ENCODE results near the gene PPP1R9B. TPM values are rescaled to one million over a fixed set of nuclear protein-coding genes. Genes with fewer than 3 reads are reported as not detected.
A peak's percentile ranks its signal among the peaks of the same experiment; 100 is the strongest.

The PPP1R9B gene
- total and polyA plus RNA-seq, 5 donors from 2014 or later, result 0.41 to 85.4 (median 0.45) TPM

- H3K4me3 ChIP-seq (ENCODE audit: low read depth, low read length), result no peak overlapping the region
- Mint-ChIP-seq H3K9me3 (no peaks in the 10 kb centered on the region), H3K4me1 (peaks cover 0 to 21% (median 13%) of the 10 kb centered on the region in 4 donors), H3K4me3 (no peak overlapping the region), H3K27me3 (peaks cover 18% of the 10 kb centered on the region), H3K27ac (no peak overlapping the region), H3K36me3 (no peaks in the 10 kb centered on the region)
- ATAC-seq (ENCODE audit: low read depth in 2 of 2), result no peak
- no peaks in the 10 kb centered on the region for H3K9me3 ChIP-seq (ENCODE audit: control insufficient read depth in 2 of 2, low read length in 2 of 2)
- H3K36me3 ChIP-seq (ENCODE audit: control insufficient read depth, insufficient read depth, low read length), result no peaks in the 10 kb centered on the region
- no peak overlapping the region for H3K27ac ChIP-seq (ENCODE audit: insufficient read depth, low read length, poor library complexity, severe bottlenecking)
- no peaks in the 10 kb centered on the region for H3K27me3 ChIP-seq (ENCODE audit: control insufficient read depth, insufficient read depth, low read length)
- H3K4me1 ChIP-seq (ENCODE audit: control insufficient read depth, insufficient read depth, low read length, poor library complexity, severe bottlenecking), result no peaks in the 10 kb centered on the region
- no peak for DNase-seq
Measured at GRCh38 chr17:50181144-50181543, 30.7 kb upstream of the PPP1R9B start.

DNA sequence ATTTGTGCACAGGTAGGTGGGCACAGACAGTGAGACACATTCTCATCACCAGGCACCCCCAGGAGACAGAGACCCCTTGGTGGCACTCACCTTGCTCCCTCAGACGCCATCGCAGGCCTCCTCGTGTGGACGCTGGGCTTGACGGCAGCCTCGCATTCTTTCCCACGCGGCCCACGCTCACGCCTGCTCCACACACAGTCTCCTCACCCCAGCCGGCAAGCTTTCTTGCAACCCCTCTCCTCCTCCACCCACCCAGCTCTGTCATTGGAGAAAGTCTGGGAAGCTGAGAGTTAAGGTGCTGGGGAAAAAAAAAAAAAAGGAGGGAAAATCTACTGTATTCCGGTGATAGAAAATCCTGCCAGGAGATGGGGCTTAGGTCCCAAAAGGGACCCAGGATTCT is 30.1 kb upstream of the PPP1R9B start:
- no peak overlapping the region for H3K27ac Mint-ChIP-seq
- no peak overlapping the region for H3K4me3 Mint-ChIP-seq
- Histone ChIP-seq H3K27ac (ENCODE audit: insufficient read depth, low read length, poor library complexity, severe bottlenecking) (no peak overlapping the region), H3K27me3 (ENCODE audit: control insufficient read depth, insufficient read depth, low read length) (no peaks in the 10 kb centered on the region), H3K9me3 (ENCODE audit: control insufficient read depth in 2 of 2, low read length in 2 of 2) (no peaks in the 10 kb centered on the region), H3K36me3 (ENCODE audit: control insufficient read depth, insufficient read depth, low read length) (no peaks in the 10 kb centered on the region), H3K4me1 (ENCODE audit: control insufficient read depth, insufficient read depth, low read length, poor library complexity, severe bottlenecking) (no peaks in the 10 kb centered on the region), H3K4me3 (ENCODE audit: low read depth, low read length) (no peak overlapping the region)
- peaks cover 0 to 21% (median 13%) of the 10 kb centered on the region in 4 donors for H3K4me1 Mint-ChIP-seq
- H3K27me3 Mint-ChIP-seq, result peaks cover 18% of the 10 kb centered on the region
- no peaks in the 10 kb centered on the region for H3K9me3 Mint-ChIP-seq
- no peaks in the 10 kb centered on the region for H3K36me3 Mint-ChIP-seq
- ATAC-seq (ENCODE audit: low read depth in 2 of 2) (no peak), DNase-seq (no peak)

DNA sequence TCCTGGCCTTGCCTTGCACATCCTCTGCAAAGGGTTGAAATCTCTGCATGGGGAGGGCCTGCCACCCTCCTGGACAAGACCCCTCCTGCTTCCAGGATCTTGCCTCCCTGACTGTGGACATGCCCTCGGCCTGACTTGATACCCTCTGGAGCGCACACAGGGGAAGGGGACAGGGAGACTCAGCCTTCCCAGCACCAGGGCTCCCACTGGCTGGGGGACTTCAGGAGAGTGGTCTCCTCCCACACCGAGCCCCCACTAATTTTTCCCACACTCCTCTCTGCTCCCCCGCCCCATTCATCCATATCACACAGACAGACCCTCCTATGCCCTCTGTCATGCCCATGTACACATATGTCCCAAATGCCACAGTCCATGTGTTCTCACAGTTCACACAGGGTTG is 29.6 kb upstream of the PPP1R9B start:
- no peaks in the 10 kb centered on the region for H3K9me3 Mint-ChIP-seq
- H3K4me1 ChIP-seq (ENCODE audit: control insufficient read depth, insufficient read depth, low read length, poor library complexity, severe bottlenecking), result no peaks in the 10 kb centered on the region
- DNase-seq (no peak), ATAC-seq (ENCODE audit: low read depth in 2 of 2) (no peak)
- no peaks in the 10 kb centered on the region for H3K9me3 ChIP-seq (ENCODE audit: control insufficient read depth in 2 of 2, low read length in 2 of 2)
- no peak overlapping the region for H3K27ac ChIP-seq (ENCODE audit: insufficient read depth, low read length, poor library complexity, severe bottlenecking)
- no peak overlapping the region for H3K4me3 Mint-ChIP-seq
- peaks cover 18% of the 10 kb centered on the region for H3K27me3 Mint-ChIP-seq
- no peaks in the 10 kb centered on the region for H3K36me3 Mint-ChIP-seq
- H3K27me3 ChIP-seq (ENCODE audit: control insufficient read depth, insufficient read depth, low read length), result no peaks in the 10 kb centered on the region
- no peak overlapping the region for H3K4me3 ChIP-seq (ENCODE audit: low read depth, low read length)
- peaks cover 0 to 21% (median 13%) of the 10 kb centered on the region in 4 donors for H3K4me1 Mint-ChIP-seq
- H3K36me3 ChIP-seq (ENCODE audit: control insufficient read depth, insufficient read depth, low read length), result no peaks in the 10 kb centered on the region
- no peak overlapping the region for H3K27ac Mint-ChIP-seq

GRCh38 chr17:50177983-50178834 is 27.7 kb upstream of the PPP1R9B start:
- Histone ChIP-seq H3K36me3 (ENCODE audit: control insufficient read depth, insufficient read depth, low read length) (no peaks in the 10 kb centered on the region), H3K4me1 (ENCODE audit: control insufficient read depth, insufficient read depth, low read length, poor library complexity, severe bottlenecking) (no peaks in the 10 kb centered on the region), H3K27me3 (ENCODE audit: control insufficient read depth, insufficient read depth, low read length) (no peaks in the 10 kb centered on the region), H3K9me3 (ENCODE audit: control insufficient read depth in 2 of 2, low read length in 2 of 2) (no peaks in the 10 kb centered on the region), H3K27ac (ENCODE audit: insufficient read depth, low read length, poor library complexity, severe bottlenecking) (no peak overlapping the region), H3K4me3 (ENCODE audit: low read depth, low read length) (no peak overlapping the region)
- Mint-ChIP-seq H3K4me3 (peak overlapping the region in 3 of 4 donors; percentile 58 to 88 (median 67)), H3K27ac (peak overlapping the region in 2 of 3 donors; percentile 34 to 69), H3K9me3 (no peaks in the 10 kb centered on the region), H3K4me1 (peaks cover 0 to 11% (median 7%) of the 10 kb centered on the region in 4 donors), H3K36me3 (no peaks in the 10 kb centered on the region), H3K27me3 (peaks cover 17% of the 10 kb centered on the region)
- ATAC-seq (ENCODE audit: low read depth in 2 of 2), result peak; percentile 84 to 87
- peak in 2 of 3 donors; percentile 35 to 64 for DNase-seq

- H3K4me3 ChIP-seq (ENCODE audit: low read depth, low read length), result no peak overlapping the region
- no peaks in the 10 kb centered on the region for H3K4me1 ChIP-seq (ENCODE audit: control insufficient read depth, insufficient read depth, low read length, poor library complexity, severe bottlenecking)
- no peak overlapping the region for H3K4me3 Mint-ChIP-seq
- H3K36me3 Mint-ChIP-seq, result no peaks in the 10 kb centered on the region
- H3K9me3 ChIP-seq (ENCODE audit: control insufficient read depth in 2 of 2, low read length in 2 of 2), result no peaks in the 10 kb centered on the region
- no peaks in the 10 kb centered on the region for H3K9me3 Mint-ChIP-seq
- DNase-seq (no peak), ATAC-seq (ENCODE audit: low read depth in 2 of 2) (no peak)
- peaks cover 0 to 11% (median 6%) of the 10 kb centered on the region in 4 donors for H3K4me1 Mint-ChIP-seq
- H3K27me3 ChIP-seq (ENCODE audit: control insufficient read depth, insufficient read depth, low read length), result no peaks in the 10 kb centered on the region
- H3K27ac Mint-ChIP-seq, result no peak overlapping the region
- H3K36me3 ChIP-seq (ENCODE audit: control insufficient read depth, insufficient read depth, low read length), result no peaks in the 10 kb centered on the region
- peaks cover 17% of the 10 kb centered on the region for H3K27me3 Mint-ChIP-seq
- H3K27ac ChIP-seq (ENCODE audit: insufficient read depth, low read length, poor library complexity, severe bottlenecking), result no peak overlapping the region
Measured at GRCh38 chr17:50177476-50177875, 27.0 kb upstream of the PPP1R9B start.

GRCh38 chr17:50176559-50177357 is 26.3 kb upstream of the PPP1R9B start:
- no peak overlapping the region for H3K4me3 ChIP-seq (ENCODE audit: low read depth, low read length)
- DNase-seq, result no peak
- no peaks in the 10 kb centered on the region for H3K27me3 ChIP-seq (ENCODE audit: control insufficient read depth, insufficient read depth, low read length)
- no peaks in the 10 kb centered on the region for H3K36me3 ChIP-seq (ENCODE audit: control insufficient read depth, insufficient read depth, low read length)
- H3K4me1 ChIP-seq (ENCODE audit: control insufficient read depth, insufficient read depth, low read length, poor library complexity, severe bottlenecking), result no peaks in the 10 kb centered on the region
- Mint-ChIP-seq H3K27me3 (peaks cover 17% of the 10 kb centered on the region), H3K9me3 (no peaks in the 10 kb centered on the region), H3K4me1 (peaks cover 0 to 11% (median 6%) of the 10 kb centered on the region in 4 donors), H3K27ac (peak overlapping the region in 1 of 3 donors; percentile 78), H3K4me3 (no peak overlapping the region), H3K36me3 (no peaks in the 10 kb centered on the region)
- H3K27ac ChIP-seq (ENCODE audit: insufficient read depth, low read length, poor library complexity, severe bottlenecking), result no peak overlapping the region
- H3K9me3 ChIP-seq (ENCODE audit: control insufficient read depth in 2 of 2, low read length in 2 of 2), result no peaks in the 10 kb centered on the region
- ATAC-seq (ENCODE audit: low read depth in 2 of 2), result no peak

DNA sequence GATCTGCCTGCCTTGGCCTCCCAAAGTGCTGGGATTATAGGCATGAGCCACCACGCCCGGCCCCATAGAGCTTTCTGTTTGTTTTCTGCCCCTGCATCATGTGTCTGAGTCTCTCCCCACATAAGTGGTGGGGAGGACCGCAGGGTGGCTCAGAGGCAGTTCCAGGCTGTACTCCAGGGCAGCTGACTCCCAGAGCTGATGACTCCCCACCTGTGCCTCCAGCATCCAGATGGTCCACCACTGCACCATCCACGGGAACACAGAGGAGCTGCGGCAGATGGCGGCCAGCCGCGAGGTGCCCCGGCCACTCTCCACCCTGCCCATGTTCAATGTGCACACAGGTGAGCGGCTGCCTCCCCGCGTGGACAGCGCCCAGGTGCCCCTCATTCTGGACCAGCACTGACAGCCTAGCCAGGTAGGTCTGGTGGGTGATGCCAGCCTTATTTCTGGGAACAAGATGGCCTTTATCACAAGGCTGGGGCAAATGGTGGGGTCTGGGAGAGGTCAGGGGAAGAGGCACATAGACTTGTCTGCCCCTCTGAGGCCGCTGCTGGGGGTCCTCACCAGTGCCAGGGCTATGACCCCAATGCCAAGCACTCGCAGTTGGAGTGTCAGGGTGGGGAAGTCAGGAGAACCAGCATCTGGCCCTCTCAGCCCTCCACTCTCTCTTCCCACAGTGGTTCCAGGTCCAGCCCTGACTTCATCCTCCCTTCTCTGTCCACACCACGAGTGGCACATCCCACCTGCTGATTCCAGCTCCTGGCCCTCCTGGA is 24.7 kb upstream of the PPP1R9B start:
- Histone ChIP-seq H3K4me1 (ENCODE audit: control insufficient read depth, insufficient read depth, low read length, poor library complexity, severe bottlenecking) (no peaks in the 10 kb centered on the region), H3K9me3 (ENCODE audit: control insufficient read depth in 2 of 2, low read length in 2 of 2) (no peaks in the 10 kb centered on the region), H3K36me3 (ENCODE audit: control insufficient read depth, insufficient read depth, low read length) (no peaks in the 10 kb centered on the region), H3K4me3 (ENCODE audit: low read depth, low read length) (no peak overlapping the region), H3K27me3 (ENCODE audit: control insufficient read depth, insufficient read depth, low read length) (no peaks in the 10 kb centered on the region), H3K27ac (ENCODE audit: insufficient read depth, low read length, poor library complexity, severe bottlenecking) (no peak overlapping the region)
- Mint-ChIP-seq H3K9me3 (no peaks in the 10 kb centered on the region), H3K36me3 (no peaks in the 10 kb centered on the region), H3K4me3 (no peak overlapping the region), H3K27ac (no peak overlapping the region), H3K4me1 (peaks cover 0 to 11% (median 6%) of the 10 kb centered on the region in 4 donors), H3K27me3 (peaks cover 17% of the 10 kb centered on the region)
- no peak for ATAC-seq (ENCODE audit: low read depth in 2 of 2)
- DNase-seq, result no peak
